ENCODE data around the gene ANTKMT.

GRCh38 chr16:714558-715476 lies 6.1 kb upstream of the ANTKMT start, which contains the start of gene METRN:
- TF ChIP-seq, protein P1, sequence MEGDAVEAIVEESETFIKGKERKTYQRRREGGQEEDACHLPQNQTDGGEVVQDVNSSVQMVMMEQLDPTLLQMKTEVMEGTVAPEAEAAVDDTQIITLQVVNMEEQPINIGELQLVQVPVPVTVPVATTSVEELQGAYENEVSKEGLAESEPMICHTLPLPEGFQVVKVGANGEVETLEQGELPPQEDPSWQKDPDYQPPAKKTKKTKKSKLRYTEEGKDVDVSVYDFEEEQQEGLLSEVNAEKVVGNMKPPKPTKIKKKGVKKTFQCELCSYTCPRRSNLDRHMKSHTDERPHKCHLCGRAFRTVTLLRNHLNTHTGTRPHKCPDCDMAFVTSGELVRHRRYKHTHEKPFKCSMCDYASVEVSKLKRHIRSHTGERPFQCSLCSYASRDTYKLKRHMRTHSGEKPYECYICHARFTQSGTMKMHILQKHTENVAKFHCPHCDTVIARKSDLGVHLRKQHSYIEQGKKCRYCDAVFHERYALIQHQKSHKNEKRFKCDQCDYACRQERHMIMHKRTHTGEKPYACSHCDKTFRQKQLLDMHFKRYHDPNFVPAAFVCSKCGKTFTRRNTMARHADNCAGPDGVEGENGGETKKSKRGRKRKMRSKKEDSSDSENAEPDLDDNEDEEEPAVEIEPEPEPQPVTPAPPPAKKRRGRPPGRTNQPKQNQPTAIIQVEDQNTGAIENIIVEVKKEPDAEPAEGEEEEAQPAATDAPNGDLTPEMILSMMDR (IDR thresholded peaks at IDR 0.05; ENCODE audit: poor library complexity, severe bottlenecking): no peak
- TF ChIP-seq EP300 (conservative IDR thresholded peaks at IDR 0.05; ENCODE audit: poor library complexity, severe bottlenecking) (no peak), POLR2AphosphoS5 (IDR thresholded peaks at IDR 0.05) (no peak)
